GM12892 (cell line): Measurements from ENCODE around the gene TIGD3.

Experiments
- DNase-seq: peaks from one replicate; pipeline ENCODE4 v3.0.0; 2011; ENCODE audit not compliant: insufficient read length
- FAIRE-seq: peaks from 2 replicates; lab custom pipeline; 2011; peaks lifted over from hg19 to GRCh38; lab: Jason Lieb, UNC
- POLR2A ChIP-seq: IDR thresholded peaks from 2 replicates; pipeline ENCODE4 v1.6.1; 2011; ENCODE audit warnings: low read depth, low read length, control low read depth
- POLR2AphosphoS5 ChIP-seq: IDR thresholded peaks from 2 replicates; pipeline ENCODE4 v1.6.1; 2011; ENCODE audit warnings: low read depth, low read length, control low read depth
- TAF1 ChIP-seq: IDR thresholded peaks from 2 replicates; pipeline ENCODE4 v1.6.1; 2011; ENCODE audit warnings: low read depth, mild to moderate bottlenecking, control low read depth, low read length, borderline replicate concordance

The TIGD3 gene

DNA sequence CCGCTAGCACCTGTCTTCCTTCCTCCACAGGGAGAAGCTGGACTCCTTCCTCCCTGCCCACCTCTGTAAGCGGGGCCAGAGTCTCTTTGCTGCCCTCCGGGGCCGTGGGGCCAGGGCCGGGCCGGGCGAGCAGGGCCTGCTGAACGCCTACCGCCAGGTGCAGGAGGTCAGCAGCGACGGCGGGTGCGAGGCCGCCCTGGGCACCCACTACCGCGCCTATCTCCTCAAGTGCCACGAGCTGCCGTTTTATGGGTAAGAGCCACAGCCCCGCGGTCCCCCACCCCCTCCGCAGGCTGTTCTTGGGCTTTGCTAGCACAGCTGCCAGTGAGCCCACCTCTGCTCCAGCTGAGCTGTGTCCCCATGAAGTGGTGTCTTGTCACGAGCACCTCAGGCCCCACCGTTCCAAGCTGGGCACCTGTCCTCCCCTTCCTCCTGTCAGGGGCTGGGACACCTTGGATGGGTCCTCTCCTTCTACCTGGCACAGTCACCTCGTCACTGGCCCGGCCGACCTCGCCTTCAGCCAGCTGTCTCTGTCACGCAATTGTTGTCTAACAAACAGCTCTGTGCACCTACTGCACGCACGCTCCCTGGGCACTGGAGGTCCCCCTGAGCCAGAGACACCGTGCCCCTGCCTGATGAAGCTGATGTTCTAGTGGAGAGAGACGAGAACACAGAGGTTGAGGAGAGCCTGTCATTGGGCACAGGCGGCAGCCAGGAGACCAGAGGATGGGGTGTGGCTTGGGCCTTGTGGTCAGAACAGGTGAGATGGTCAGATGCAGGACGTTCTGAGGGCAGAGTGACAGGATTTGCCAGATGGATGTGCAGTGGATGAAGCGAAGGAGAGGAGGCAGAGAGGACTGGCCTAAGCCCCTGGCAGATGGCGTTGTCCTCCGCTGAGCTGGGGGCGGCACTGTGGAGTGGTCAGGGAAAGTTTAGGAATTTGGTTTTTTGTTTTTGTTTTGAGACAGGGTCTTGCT, 42.5 kb downstream of the TIGD3 start:
- no peak for FAIRE-seq

DNA sequence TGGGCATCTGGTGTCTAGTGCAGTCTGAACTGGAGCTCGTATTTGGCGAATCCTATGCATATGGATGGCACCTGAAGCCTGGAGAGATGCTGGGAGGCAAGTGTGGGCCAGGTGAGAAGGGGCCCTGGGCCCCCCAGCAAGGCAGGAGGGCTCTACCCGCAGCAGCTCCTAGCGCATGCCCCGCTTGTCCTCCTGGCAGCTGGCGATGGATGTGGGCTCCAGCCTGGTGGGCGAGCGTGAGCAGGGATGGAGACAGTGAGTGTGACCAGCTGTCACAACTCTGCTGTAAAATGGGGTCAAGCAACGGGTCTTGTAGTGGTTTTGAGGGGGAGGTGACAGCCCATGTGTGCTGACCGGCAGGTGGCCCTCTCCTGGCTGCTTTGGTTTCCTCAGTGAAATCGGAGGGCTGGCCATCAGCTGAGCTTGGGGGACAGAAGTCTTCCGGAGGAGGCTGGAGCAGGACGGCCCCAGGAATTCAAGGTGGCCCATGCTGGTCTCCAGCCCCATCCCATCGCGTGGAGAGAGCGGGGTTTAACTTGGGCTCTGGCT, 43.9 kb downstream of the TIGD3 start:
- no peak for FAIRE-seq
- DNase-seq, result no peak
- TF ChIP-seq POLR2AphosphoS5 (no peak), POLR2A (no peak), TAF1 (no peak)

More for the DNA sequence above, 42.5 kb downstream of the TIGD3 start:
- DNase-seq, result no peak
- no peak for TF ChIP-seq POLR2AphosphoS5
- TF ChIP-seq TAF1, result no peak
- no peak for TF ChIP-seq POLR2A

DNA sequence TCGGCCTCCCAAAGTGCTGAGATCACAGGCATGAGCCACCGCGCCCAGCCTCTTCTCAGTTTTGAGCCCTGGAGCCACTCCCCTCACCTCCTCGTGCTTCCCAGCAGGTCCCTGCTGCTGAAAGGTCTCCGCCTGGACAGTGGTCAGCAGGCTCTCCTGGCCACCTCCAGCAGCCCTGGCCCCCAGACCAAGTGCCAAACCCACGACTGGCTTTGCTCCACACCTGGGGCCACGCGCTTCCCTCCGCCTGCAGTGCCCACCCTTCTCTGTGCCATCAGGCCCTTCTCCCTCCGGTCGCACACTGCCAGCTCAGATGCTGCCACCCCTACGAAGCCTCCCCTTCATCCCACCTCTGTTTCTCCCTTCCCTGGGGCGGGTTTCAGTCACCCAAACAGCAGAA, 44.7 kb downstream of the TIGD3 start:
- FAIRE-seq, result no peak
- TF ChIP-seq TAF1 (no peak), POLR2A (no peak), POLR2AphosphoS5 (no peak)
- DNase-seq, result no peak

DNA sequence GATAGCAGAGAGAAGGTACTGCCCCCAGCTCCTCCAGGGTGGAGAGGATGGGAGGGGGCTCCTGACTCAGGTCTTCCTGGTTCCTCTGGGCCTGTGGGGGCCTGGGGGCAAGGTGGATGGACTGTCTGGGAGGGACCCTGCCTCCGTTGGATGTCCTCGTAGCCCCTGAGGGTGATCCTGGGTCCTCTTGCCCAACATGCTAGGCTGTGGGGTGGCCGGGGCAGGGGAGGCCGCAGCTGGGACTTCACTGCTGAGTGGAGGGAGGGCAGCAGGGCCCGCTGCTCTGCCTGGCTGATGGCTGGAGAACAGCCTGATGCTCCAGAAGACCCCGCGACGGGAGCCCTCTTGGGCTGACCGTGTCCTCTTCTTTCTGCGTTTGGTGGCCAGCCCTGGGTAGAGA, 45.3 kb downstream of the TIGD3 start:
- DNase-seq (no peak), FAIRE-seq (no peak)
- TF ChIP-seq POLR2AphosphoS5 (no peak), TAF1 (no peak), POLR2A (no peak)

DNA sequence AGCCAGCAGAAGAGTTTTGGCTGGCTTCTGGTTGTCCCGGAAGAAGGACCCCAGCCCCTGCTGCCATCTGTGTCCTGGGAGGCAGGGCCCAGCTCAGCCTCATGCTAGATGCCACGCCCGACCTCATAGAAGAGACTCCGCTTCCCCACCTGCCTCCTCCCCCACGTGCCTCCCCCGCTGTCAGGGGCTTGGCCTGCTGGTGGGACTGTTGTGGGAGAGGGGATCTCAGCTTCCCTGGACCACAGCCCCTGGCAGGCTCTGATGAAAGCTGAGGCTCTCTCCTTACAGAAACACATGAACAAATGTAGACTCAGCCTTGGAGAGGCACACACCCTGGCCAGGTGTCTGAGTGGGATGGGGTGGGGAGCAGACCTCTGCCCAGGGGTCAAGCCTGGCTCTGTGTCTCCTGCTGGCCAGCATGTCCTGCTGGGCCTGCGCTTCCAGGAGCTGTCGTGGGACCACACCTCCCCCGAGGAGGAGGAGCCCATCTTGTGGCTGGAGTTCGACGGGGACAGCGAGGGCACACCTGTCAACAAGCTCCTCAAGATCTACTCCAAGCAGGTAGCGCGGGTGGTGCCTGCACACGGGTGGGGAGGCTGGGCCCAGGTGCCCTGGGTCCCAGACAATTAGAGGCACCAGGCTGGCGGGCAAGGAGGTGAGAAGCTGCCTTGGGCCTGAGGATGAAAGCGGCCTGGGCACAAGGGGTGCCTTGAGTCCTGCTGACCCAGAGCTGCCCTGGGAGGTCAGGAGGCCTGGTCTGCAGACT, 45.9 kb downstream of the TIGD3 start:
- DNase-seq, result no peak
- TF ChIP-seq POLR2A (no peak), TAF1 (no peak), POLR2AphosphoS5 (no peak)
- no peak for FAIRE-seq

DNA sequence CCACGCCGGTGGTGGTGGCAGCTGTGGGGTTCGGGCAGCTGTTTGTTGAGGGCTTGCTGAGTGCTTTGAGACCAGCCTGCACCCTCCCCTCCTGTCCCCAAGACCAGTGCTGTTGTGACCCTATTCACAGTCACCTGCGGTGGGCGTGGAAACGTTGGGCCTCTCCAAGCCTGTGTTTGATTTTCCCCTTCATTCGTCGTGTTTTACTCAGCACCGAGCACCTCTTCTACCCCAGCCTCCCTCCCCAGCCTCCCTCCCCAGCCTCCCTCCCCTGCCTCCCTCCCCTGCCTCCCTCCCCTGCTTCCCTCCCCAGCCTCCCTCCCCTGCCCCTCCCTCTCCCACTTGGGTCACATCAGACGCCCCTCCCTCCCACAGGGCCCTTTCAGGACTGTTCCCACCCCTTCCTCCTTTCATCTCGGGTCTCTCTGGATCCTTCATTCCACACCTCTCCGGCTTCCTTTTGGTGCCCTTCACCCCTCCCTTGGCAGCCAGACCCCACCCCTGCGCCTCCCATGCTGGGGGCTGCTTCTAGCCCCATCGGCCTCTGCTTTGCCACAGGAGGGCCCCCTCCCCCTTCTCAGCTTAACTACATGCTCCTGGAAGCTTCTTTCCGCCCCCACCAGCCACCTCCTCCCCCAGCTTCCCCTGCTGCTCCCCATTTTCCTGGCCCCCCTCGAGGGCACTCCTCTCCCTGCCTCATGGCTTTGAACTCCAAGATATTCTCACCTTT, 46.7 kb downstream of the TIGD3 start:
- TF ChIP-seq POLR2AphosphoS5, result no peak
- TF ChIP-seq TAF1, result no peak
- no peak for TF ChIP-seq POLR2A
- DNase-seq (no peak), FAIRE-seq (no peak)

DNA sequence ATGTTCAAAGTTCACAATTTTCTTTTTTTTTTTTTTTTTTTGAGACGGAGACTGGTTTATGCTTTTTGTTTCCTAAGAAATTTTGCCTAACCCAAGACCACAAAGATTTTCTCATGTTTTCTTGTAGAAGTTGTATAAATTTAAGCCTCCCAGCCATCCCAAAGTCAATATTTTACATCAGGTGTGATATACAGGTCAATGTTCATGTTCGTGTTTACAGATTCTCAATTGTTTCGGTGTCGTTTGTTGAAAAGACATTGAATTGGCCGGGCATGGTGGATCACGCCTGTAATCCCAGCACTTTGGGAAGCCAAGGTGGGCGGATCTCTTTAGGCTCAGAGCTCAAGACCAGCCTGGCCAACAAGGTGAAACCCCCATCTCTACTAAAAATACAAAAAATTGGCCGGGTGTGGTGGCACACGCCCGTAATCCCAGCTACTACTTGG, 47.3 kb downstream of the TIGD3 start:
- TF ChIP-seq TAF1 (no peak), POLR2AphosphoS5 (no peak), POLR2A (no peak)
- FAIRE-seq, result no peak
- DNase-seq, result no peak

DNA sequence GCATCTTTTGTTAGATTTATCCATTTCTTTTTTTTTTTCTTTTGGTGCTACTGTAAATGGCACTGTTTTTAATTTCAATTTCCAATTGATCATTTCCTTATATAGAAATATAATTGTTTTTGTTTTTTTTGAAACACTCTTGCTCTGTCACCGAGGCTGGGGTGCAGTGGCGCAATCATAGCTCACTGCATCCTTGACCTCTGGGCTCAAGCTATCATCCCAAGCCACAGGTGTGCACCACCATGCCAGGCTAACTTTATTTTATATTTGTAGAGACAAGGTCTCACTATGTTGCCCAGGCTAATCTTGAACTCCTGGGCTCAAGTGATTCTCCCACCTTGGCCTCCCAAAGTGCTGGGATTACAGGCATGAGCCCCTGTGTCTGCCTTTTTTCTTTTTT, 48.2 kb downstream of the TIGD3 start:
- DNase-seq (no peak), FAIRE-seq (no peak)
- TF ChIP-seq POLR2A (no peak), TAF1 (no peak), POLR2AphosphoS5 (no peak)

DNA sequence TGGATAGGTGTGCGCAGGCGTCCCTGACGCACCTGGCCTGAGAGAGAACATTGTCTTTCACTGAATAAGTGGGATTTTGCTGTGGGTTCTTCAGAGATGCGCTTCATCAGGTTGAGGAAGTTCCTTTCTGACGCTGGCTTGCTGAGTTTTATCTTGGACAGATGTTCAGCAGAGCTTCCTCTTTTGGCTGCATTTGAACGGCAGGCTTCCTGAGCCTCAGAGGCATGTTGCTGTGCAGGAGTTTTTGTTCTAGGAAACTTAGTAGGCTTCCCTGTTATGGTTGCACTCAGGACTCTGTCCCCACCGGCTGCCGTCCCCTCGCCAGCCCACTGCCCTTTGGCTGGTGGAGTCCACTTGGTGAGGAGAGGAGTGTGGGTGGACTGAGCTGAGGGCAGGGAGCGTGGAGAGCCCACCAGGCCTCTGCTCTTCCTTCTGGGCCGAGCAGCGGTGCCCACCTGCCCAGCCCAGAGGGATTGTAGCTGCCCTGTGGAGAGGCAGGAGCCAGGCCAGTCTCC, 49.1 kb downstream of the TIGD3 start:
- TF ChIP-seq TAF1 (no peak), POLR2A (0 out of 2 replicates have a peak, but pooled peaks have one; percentile 24), POLR2AphosphoS5 (no peak)
- FAIRE-seq (peak; percentile 90), DNase-seq (no peak)

DNA sequence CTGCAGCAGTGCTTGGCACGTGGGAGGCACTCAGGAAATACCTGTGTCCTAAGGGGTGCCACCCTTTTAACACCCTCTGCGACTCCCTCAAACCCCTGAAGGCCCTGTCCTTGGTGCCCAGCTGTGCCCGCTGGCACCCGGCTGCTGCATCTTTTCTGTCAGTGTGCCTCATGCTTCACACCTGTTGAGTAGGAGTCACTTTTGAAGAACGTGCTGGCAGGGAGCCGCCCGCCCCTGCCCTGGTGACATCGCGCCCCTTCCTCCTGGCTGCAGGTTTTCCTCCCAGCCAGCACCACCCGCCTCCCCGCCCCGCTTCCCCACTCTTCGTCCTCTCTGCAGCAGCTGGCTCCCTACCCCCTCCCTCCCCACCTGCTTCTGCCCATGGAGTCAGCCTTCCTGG, 49.7 kb downstream of the TIGD3 start:
- DNase-seq (no peak), FAIRE-seq (peak; percentile 74)
- no peak for TF ChIP-seq POLR2AphosphoS5
- no peak for TF ChIP-seq TAF1
- no peak for TF ChIP-seq POLR2A
